Measurements from ENCODE around the gene IMP4.
"Not testable (repeated sequence)": the region's sequence is repeated elsewhere in the genome, so short reads cannot be mapped to it uniquely, and the experiment has no call there.

Gene IMP4, protein sequence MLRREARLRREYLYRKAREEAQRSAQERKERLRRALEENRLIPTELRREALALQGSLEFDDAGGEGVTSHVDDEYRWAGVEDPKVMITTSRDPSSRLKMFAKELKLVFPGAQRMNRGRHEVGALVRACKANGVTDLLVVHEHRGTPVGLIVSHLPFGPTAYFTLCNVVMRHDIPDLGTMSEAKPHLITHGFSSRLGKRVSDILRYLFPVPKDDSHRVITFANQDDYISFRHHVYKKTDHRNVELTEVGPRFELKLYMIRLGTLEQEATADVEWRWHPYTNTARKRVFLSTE

DNA sequence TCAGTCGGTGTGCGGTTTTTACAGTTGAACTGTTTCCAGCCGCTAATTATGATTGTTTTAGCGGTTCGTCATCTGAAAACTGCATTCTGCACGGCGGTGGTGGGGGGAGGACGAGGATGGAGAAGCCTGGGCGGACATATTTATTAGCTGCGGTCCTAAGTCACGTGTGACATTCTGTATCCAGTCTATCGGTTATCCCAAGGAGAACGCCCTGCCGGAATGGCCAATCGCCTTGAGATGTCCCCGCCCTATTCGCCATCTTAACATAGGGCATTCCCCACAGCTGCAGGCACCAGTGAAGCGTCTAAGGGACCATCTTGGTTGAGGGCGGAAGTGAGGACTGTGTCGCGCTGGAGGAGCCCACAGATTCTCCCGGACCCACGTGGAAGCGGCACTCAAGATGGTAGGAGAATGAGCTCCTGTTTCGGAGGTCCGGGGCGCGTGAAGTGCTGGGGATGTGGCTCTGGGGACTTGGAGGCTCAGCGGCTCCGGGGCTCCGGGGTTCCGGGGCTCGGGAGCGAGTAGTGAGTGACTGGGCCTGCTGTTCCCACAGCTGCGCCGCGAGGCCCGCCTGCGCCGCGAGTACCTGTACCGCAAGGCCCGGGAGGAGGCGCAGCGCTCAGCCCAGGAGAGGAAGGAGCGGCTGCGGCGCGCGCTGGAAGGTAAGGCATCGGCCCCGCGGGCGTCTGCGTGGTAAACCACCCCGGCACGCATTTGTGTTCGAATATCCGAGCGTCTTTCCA lies at the start of gene IMP4:
Gene IMP4 (plus strand): TSS at position 365 of the 743 bp plus-strand sequence. CDS start 36 bp downstream, at position 401.
- peak; percentile 92 to 95 for DNase-seq

DNA sequence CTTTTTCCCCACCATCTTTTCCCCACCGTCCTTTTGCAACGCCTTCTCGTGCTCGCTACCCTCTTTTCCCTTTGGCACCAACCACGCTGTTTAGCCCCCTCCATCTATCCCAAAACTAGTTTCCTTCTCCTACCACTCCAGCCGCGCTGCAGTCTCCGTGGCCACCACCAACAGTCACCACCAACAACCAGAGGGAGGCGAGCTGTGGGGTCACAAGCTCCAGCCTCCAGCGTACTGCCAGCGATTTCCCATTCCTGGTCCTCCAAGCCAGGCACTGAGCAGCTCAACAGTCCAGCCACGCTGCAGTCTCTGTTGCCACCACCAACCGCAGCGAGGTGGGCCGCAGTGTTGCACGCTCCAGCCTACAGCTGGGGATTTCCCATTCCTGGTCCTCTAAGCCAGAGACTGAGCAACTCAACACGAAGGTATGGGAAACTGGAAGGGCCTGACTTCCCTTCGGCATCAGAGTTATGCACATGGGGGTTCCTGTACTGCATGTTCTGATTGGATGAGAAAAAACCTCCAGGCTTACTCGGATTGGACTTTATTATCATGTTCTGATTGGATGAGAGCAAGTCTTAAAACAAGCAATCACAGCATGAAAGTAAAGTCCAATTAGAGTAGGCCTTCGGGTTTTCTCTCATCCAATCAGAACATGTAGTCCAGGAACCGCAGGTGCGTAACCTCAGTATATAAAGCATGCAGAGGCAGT lies 42.3 kb upstream of the IMP4 start:
- DNase-seq, result no peak

DNA sequence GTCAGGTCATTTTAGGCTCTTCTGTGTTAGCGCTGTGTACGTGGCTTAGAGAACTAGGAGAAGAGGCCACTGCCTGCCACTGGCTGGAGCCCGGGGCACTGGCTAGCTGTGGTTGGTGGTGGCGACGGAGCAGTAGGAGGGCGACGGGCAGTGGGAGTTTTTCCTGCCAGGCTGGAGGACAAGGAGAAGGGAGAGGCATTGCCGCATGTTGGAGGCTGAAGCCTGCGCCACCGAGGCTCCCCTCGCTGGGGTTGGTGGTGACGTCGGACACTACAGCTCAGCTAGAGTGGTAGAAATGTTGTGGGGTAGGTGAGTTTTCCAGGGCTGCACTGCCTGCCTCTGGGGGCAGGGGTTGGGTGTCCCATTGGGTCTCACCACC lies 41.7 kb upstream of the IMP4 start:
- DNase-seq, result no peak

DNA sequence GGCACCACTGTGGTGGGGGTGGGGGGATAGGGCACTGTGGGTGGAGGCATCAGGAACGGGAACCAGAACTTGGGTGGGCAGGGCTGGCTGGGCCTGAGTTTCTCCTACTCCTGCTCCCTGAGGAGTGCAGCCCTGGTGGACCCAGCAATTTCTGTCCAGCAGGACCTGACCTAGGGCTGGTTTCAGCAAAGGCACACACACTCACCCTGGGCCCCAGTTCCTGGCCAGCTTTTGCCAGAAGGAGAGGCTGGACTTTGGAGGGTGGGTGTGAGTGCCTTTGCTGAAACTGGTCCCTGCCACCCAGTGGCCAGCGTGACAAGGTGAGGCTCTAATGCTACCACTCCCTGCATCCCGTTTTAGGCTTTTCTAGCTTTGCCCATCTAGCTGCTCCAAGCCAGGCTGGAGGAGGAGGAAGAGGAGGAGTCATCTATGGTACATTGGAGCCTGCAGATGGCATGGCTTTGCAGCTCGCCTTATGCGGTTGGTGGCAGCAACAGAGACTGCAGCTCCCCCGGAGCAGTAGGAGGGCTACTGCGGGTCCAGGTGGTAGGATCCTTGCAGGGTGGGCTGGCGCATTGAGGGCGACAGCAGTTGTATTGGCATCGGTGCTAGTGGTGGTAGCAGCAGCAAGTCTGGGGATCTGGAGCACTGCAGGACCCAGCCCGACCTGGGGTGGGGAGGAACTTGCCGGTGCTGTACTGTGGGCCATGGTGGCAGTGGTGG lies 40.4 kb upstream of the IMP4 start:
- DNase-seq, result no peak

DNA sequence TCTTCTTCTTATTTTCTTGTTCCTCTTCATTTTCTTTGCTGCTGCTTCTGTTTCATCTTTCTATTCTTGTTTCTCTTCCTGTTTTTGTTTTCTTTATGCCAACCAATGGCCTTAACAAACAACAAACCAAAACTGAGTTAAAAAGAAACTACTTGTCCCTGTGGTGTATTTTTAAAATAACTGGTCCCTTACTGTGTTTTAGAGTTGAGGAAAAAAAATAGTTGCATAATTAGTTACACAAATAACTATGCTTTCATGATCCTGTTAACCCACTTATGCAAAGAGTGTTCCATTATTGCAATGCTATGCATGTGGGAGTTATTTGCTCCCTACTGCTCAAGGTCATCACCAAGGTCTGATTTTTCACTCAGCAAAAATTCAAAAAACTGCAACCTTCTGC lies 39.5 kb upstream of the IMP4 start:
- DNase-seq, result no peak

DNA sequence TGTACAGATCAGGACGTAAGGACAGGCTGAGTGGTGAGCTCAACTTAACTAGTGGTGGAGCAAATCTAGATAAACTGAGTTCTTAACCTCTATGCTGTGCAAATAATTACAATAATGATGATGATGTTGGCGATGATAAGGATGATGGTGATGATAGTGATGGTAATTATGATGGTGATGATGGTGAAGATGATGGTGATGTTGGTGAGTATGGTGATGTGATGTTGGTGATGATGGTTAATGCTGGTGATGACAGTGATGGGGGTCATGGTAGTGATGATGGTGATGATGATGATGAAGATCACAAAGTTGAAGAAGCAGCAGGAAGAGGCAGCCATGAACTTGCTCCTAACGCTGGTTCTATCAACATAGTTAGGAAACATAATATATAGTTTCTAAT lies 38.0 kb upstream of the IMP4 start:
- DNase-seq, result no peak

DNA sequence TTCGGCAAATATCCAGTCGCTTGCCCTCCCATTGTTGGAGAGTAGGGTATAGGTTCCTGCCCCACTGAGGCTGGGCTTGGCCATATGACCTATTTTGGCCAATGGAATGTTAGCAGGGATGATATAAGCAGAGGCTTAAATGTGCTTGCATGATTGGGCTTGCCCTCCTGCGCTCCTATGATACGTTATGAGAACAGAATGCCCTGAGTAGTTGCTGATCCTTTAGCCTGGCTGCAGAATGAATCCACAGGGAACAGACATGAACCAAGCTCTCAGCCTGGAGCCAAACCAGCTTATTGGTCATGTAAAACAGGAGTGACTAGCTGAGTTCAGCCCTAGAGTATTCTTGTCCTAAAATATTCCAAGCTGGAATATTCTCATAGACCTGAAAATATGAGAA lies 34.8 kb upstream of the IMP4 start:
- DNase-seq, result no peak

DNA sequence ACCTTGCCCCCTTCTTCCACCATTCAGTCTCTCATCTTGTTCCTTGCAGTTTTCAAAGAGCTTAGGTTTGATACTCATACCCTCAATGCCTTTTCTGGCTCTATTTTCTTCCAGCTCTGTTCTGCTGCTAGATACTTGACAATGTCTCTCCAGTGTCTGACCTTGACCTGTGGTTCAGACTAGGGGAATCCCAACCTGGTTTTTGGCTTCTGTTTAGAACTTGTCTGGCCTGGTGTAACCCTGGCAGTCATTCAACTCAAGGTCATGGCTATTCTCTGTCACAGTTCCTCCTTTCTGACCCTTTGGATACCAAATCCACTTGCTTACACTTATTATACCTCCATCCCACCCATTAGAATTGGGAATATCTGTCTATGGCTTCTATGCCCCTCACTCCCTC lies 31.8 kb upstream of the IMP4 start:
- no peak for DNase-seq

DNA sequence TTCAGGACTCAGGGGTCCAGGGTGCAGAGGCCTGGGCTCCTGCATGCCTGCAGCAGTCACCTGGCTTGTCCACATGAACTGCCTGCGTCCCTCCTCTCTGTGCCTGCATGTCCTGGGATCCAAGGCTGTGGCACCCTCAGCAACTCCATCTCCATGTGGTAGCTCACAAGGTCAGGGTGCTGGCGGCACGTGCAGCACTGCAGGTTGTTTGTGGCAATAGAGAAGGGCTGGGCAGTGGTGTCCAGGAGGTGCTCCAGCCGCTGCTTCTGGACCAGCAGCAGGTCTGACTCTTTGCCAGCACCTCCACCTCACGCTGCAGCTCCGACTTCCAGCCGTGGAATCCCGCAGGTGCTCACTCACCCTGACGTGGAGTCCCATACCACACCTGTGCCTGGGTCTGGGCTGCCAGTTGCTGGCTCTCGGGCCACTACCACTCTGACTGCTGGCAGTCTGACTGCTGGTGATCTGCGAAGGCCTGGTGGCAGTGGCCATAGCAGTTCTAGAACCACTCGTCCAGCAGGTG lies 28.8 kb upstream of the IMP4 start:
- no peak for DNase-seq

DNA sequence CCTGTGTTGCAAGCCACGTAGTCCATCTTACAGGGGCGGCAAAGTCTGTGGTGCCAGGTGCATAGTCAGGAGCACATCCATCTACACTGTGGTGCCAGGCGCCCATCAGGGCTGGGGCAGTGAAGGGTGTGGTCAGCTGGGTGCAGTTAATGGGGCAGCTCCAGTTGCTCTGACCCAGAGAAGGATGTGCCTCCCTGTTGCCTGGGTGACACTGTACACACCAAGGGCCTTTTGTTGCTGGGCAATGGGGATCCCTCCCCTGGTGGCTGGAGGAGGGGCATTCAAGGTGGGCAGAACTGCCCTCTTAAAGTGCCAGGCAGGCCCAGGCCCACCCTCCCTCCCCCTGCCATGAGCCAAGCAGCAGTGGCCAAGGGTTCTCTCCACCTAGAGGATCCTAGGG lies 28.3 kb upstream of the IMP4 start:
- DNase-seq, result no peak

DNA sequence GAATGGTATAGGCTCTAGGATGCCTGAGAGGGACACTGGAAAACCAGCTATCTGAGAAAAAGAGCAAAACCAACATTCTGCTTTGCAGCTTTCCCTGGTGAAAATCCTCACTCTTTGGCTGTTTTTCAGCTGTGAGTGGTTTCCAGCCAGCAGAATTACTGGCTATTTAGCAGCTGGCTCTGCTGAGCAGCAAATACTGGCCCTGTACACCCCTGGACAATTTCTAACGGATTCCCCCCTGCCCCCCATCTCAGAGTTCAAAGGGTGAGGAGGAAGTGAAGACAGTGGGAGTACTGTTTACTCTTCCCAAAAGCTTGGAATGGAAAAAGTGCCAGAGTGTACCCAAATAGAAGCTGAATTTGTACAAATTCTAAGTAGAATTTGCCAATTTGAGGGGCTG lies 26.1 kb upstream of the IMP4 start:
- DNase-seq, result no peak

DNA sequence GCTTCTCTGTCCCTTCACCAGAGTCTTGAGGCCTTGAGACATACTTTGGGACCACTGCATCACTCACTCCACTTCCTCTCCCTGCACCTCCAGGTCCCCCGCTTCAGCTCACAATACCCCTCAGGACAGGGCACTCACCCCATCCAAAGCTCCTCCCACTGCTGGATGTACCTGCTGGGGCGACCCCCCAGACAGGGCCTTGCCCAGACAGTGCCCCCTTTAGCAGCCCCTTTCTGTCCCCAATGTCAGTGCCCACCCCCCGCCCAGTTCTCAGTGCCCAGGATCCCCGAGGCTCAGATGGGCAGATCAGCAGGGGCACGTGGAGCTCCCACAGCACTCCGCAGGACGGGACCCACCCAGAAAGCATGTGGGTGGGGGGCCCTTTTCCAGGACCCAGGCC lies 23.8 kb upstream of the IMP4 start:
- no peak for DNase-seq

DNA sequence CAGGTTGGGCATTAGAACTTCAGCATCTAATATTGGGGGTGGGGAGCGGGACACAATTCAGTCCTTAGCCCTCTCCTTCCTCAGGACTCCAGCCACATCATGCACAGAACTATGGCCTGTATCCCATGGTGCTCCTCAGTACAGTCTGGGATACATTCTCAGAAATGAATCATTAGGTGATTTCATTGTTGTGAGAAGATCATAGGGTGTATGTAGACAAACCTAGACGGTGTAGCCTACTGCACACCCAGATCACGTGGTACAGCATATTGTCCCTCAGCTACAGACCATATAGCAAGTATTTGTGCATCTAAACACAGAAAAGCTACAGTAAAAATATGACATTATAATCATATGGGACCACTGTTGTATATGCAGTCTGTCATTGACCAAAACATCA lies 23.2 kb upstream of the IMP4 start:
- DNase-seq, result no peak

DNA sequence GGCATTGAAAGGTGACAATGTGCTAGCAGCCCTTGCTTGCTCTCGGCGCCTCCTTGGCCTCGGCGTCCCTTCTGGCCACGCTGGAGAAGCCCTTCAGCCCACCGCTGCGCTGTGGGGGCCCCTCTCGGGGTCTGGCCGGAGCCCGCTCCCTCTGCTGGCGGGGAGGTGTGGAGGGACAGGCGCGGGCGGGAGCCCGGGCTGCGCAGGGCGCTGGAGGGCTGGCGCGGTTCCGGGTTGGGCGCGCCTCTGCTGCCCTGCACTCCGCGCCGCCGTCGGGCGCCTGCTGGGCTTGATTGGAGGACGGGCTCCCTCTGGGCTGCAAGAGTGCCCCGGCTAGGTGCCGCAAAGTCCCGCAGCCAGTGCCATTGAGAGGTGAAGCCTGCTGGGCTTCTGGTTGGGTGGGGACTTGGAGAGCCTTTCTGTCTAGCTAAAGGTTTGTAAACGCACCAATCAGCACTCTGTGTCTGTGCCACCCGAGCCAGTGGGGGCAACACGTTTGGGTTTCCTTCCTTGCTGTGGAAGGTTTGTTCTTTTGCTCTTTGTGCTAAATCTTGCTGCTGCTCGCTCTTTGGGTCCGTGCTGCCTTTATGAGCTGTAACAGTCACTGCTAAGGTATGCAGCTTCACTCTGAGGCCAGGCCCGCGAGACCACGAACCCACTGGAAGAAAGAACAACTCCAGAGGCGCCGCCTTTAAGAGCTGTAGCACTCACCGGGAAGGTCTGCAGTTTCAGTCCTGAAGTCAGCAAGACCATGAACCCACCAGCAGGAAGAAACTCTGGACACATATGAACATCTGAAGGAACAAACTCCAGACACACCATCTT lies 14.8 kb upstream of the IMP4 start:
- DNase-seq, result no peak

DNA sequence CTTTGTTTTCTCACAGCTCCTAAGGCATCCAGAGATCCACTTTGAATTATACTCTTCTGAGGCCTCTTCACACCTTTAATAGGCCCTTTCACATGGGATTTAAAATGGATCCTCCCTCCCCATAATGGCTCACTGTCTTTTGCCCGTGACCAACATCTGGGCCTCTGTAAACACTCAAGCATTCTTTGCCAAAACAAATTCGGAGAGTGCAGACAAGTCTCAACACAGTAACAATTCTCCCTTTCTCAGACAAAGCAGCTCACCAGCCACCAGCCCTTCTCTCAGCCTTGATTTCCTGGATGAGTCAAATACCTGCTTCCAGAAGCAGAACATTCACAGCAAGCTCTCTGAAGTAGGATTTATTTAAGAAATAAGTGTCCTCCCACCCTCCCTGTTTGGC lies 14.0 kb upstream of the IMP4 start:
- no peak for DNase-seq

DNA sequence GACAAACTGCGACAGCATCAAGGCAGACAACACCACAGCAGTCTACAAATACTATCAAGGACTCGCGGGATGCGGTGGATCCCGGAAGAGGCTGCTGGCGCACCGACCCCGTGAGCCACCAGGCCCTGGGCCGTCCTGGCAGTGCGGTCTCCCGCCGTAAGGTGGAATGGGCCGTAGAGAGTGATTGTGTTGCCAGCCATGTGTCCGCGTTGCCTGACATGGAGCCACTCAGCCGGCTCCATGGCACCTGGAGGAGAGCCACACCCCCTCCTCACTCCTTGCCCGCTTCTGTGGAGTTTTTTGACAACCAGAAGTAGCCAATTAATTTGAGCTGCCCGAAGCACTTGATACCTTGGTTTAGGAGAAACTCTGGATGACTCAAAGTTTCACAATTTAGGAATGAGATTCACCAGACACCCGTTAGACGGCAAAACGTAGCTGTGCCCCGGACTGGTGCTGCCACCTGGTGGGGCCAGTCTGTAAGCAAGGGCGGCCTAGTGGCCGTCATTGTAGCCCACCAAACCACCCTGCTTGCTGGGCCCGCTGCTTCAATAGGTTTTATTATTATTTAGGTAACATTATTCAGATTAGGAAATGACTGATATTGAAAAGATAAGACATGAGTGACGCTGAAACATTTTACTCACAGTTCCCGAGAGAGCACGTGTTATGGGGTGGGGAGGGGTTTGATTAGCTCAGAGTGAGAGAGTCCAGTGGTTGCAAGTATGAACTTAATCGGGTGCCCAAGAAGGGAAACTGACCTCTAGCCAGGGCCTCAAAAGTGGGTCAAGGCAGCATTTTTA lies 10.2 kb upstream of the IMP4 start:
- peak; percentile 77 to 82 for DNase-seq

DNA sequence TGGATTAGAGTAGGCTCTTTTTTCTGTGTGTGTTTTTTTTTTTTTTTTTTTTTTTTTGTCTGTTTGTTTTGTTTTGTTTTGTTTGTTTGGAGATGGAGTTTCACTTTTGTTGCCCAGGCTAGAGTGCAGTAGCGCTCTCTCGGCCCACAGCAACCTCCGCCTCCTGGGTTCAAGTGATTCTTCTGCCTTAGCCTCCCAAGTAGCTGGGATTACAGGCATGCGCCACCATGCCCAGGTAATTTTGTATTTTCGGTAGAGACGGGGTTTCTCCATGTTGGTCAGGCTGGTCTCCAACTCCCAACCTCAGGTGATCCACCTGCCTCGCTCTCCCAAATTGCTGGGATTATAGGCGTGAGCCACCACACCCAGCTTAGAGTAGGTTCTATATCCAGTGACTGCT lies 9.4 kb upstream of the IMP4 start:
- DNase-seq, result not testable (repeated sequence)

DNA sequence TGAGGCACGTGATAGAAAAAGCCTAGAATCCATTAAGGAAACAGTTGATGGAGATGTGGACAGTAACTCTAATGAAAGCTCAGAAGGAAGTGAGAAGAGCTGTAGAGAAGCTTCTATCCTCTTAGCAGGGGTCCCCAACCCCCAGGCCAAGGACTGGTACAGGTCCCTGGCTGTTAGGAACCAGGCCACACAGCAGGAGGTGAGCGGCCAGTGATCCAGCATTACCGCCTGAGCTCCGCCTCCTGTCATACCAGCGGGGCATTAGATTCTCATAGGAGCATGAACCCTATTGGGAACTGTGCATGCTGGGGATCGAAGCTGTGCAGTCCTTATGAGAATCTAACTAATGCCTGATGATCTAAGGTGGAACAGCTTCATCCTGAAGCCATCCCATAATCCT lies 8.7 kb upstream of the IMP4 start:
- no peak for DNase-seq

DNA sequence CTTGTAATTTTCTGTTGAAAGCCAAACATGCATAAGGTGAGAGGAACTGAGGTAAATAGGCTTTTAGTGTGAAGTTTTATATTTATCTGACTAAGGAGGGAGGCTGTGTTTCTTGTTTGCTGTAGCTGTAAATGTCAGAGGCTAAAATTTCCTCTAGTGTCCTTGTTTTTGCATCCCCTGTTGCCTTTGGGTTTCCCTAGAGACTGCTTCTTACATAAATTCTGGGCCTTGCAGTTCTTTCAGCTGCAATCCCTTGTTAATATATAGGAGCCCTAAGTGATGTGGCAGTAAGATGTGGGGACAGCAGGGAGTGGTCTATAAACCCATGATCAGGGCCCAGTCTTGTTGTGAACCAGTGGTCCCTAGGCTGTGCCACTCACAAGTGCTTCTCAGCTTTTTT lies 7.5 kb upstream of the IMP4 start:
- DNase-seq, result no peak

DNA sequence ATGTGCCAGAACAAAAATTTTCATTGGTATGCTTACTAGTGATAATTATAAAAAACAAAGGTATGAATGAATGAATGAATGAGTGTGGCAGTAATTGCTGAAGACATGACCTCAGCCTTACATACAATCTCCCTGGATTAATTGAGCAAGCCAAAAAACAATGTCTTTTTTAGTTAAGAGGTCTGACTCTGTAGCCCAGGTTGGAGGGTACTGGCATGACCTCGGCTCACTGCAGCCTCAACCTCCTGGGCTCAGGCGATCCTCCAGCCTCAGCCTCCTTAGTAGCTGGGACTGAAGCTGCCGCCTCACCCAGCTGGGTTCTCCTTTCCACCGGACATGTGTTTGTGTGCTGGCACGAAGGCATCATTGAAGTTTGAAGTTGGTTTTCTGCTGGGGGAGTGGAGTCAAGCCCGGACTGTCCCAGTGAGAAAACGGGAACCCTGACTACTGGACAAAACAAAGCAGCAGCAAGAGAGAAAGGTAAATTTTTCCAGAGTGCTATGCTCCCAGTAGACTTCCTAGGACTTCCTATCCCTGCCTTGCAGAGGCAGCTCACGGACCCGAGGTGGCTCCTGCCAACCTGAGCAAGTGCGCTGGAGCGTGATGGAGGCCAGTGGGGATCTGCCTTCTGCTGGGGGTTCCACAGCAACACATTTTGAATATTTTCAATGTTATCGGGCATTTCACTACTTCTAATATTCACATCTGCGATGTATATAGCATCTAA lies 6.4 kb upstream of the IMP4 start:
- no peak for DNase-seq

All from activated CD4-positive, alpha-beta T cell treated with anti-CD3 and anti-CD28 coated beads, Interleukin-2, amount 50 U/mL, for 48 hours (primary cell).